GM12891 (cell line): Measurements from ENCODE around the gene DDX31.

Source experiments
- DNase-seq: peaks from one replicate; pipeline ENCODE4 v3.0.0; 2011; ENCODE audit warnings: low spot score; ENCODE audit not compliant: insufficient read length
- FAIRE-seq: peaks from 2 replicates; lab custom pipeline; 2011; peaks lifted over from hg19 to GRCh38; lab: Jason Lieb, UNC
- PAX5 ChIP-seq: IDR thresholded peaks from 2 replicates; pipeline ENCODE4 v1.6.1; 2011; ENCODE audit warnings: low read length, moderate library complexity, mild to moderate bottlenecking; ENCODE audit not compliant: insufficient read depth, severe bottlenecking
- POLR2A ChIP-seq: IDR thresholded peaks from 2 replicates; pipeline ENCODE4 v1.6.1; 2011; ENCODE audit warnings: low read depth, low read length, control low read depth
- POLR2AphosphoS5 ChIP-seq: IDR thresholded peaks from 2 replicates; pipeline ENCODE4 v1.6.1; 2011; ENCODE audit warnings: low read depth, low read length, control low read depth
- POU2F2 ChIP-seq: IDR thresholded peaks from 2 replicates; pipeline ENCODE4 v1.6.1; 2011; ENCODE audit warnings: low read depth, mild to moderate bottlenecking, control low read depth, low read length, moderate library complexity
- SPI1 ChIP-seq: IDR thresholded peaks from 2 replicates; pipeline ENCODE4 v1.6.1; 2011; ENCODE audit warnings: low read depth, low read length, control low read depth
- TAF1 ChIP-seq: IDR thresholded peaks from 2 replicates; pipeline ENCODE4 v1.6.1; 2011; ENCODE audit warnings: low read depth, low read length, control low read depth

DDX31 gene

GRCh38 chr9:132628746-132629145 is 41.0 kb downstream of the DDX31 start:
- DNase-seq, result no peak
- FAIRE-seq, result no peak
- TF ChIP-seq POLR2A, result no peak
- no peak for TF ChIP-seq PAX5
- no peak for TF ChIP-seq SPI1
- TF ChIP-seq TAF1, result no peak
- TF ChIP-seq POU2F2, result no peak
- no peak for TF ChIP-seq POLR2AphosphoS5

DNA sequence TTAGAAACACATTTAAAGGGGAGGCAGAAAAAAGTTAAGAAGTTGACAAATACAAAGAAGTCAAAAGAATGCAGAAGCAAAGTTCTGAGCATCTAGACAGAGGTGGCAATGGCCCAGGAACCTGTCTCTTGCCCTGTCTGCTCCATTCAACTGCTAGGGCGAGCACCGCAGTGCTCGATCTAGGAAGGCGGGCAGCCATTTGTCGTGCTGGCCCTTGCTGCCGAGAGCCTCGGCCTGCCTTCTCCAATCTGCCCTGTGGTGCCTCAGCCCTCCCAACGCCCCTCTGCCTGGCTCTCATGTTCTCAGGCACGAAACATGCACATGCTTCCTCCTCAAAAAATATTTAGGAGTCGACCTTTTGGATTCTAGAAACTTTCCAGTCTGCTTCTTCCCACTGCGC is 42.2 kb downstream of the DDX31 start:
- DNase-seq (no peak), FAIRE-seq (no peak)
- TF ChIP-seq TAF1, result no peak
- no peak for TF ChIP-seq POLR2A
- no peak for TF ChIP-seq SPI1
- no peak for TF ChIP-seq POU2F2
- TF ChIP-seq POLR2AphosphoS5, result no peak

DNA sequence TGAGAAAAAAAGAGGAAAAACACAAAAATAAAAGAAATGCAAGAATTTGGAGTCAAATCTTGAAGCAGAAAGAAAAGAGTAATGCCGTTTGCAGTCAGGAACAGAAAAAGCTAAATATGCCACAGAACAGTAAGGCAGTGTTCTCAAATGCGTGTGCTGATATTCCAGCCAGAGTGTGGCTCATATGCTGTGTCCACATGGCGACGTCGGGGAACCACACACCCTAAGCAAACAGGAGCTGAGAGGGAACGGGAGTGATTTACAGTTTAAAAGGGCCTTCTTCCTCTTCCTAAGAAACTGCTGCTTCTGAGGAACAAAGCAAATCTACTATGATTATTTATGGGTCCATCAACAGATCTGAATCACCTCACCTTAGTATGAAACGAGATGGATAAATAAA is 42.7 kb downstream of the DDX31 start:
- no peak for DNase-seq
- FAIRE-seq, result no peak
- TF ChIP-seq TAF1 (no peak), PAX5 (no peak), POLR2AphosphoS5 (no peak), POU2F2 (no peak), SPI1 (no peak), POLR2A (no peak)

- TF ChIP-seq SPI1 (no peak), TAF1 (no peak)
- FAIRE-seq (no peak), DNase-seq (no peak)
These were observed 43.5 kb downstream of the DDX31 start for GRCh38 chr9:132626285-132626684.

DNA sequence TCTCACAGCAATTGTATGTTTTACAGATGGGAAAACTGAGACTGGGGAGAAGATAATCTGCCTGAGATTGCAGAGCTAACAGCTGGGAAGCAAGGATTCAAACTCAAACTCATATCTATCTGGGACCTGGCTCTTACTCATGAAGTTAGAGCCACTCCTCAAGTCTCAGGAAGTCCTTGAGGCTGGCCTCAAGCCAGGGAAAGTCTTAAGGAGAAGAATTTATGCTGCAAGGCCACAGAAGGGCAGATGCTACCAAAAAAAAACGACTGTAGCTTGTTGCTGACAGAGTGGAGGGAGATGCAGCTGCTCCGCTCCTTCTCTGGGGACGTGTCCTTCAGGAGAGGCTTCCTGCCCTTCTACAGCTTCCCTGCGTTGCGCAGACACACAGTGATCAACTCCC is 47.6 kb downstream of the DDX31 start:
- FAIRE-seq (no peak), DNase-seq (no peak)

DNA sequence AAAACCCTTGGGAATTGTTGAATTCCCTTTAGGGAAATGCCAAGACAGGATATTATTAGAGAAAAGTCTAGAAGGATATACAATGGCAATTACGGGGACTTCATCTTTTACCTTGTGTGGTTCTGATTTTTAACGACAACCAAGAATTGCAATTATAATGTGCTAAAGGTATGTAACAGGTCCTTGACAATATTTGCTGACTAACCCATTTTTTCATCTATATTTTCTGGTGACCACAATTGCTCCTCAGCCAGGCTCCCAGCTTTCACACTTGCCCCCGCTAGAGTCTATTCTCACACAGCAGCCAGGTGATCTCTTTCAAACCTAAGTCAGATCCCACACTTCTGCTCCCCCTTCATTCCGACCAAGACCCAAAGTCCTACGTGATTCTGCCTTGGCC is 53.1 kb downstream of the DDX31 start:
- TF ChIP-seq PAX5, result no peak
- TF ChIP-seq POU2F2, result no peak
- TF ChIP-seq POLR2AphosphoS5, result no peak
- TF ChIP-seq SPI1, result no peak
- TF ChIP-seq TAF1, result no peak
- no peak for TF ChIP-seq POLR2A
- no peak for FAIRE-seq
- no peak for DNase-seq

More for the DNA sequence above, 47.6 kb downstream of the DDX31 start:
- TF ChIP-seq POU2F2, result no peak
- no peak for TF ChIP-seq POLR2A

DNA sequence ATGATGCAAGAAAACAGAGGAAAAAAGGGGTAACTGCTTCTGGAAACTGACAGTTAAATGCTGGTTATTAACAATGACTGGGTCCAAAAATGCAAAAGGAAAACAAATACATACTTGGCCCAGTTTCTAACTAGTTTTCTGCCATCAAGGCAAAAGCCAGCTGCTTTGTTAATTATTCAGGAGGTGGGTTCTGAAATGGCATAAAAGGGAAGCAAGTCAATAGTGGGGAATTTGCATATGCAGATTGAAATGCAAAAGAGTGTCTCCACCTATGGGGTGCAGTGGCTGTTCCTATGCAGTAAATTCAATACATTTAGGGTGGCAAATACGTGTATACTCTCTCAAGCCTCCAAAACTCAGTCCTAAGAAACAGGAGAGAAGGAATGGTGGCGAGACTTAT is 54.0 kb downstream of the DDX31 start:
- DNase-seq (no peak), FAIRE-seq (no peak)
- TF ChIP-seq SPI1 (no peak), PAX5 (no peak), POLR2AphosphoS5 (no peak), TAF1 (no peak)

DNA sequence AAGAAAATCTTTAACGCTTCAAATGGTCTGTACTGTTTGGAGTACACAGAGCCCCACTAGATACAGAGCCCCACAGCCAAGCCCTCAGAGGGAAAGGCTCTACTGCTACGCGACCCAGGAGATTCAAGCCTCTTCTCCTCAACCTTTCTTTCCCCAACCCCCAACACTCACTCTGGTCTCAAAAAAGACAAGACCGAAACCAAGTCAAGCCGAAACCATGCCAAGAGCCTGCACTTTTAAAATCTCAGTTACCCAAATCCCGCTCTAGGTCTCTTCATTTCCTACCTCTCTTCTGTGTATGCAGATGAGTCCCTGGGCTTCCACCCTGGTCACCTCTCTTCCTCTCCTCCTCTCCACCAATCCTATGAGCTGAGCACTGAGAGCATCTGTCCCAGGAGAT is 55.5 kb downstream of the DDX31 start:
- no peak for FAIRE-seq
- TF ChIP-seq POLR2A, result no peak
- no peak for TF ChIP-seq POLR2AphosphoS5
- TF ChIP-seq TAF1, result no peak
- TF ChIP-seq POU2F2, result no peak

GRCh38 chr9:132610661-132611060 is 59.1 kb downstream of the DDX31 start:
- FAIRE-seq (no peak), DNase-seq (no peak)

More for the DNA sequence above, 55.5 kb downstream of the DDX31 start:
- no peak for DNase-seq

GRCh38 chr9:132609829-132610228 is 60.0 kb downstream of the DDX31 start:
- FAIRE-seq (no peak), DNase-seq (no peak)
- TF ChIP-seq PAX5, result no peak
- no peak for TF ChIP-seq POU2F2
- no peak for TF ChIP-seq POLR2A
- no peak for TF ChIP-seq TAF1
- TF ChIP-seq SPI1, result no peak
- TF ChIP-seq POLR2AphosphoS5, result no peak

More at GRCh38 chr9:132610661-132611060, 59.1 kb downstream of the DDX31 start:
- TF ChIP-seq PAX5, result no peak
- TF ChIP-seq POU2F2, result no peak
- TF ChIP-seq TAF1, result no peak
- TF ChIP-seq POLR2AphosphoS5, result no peak
- no peak for TF ChIP-seq SPI1
- TF ChIP-seq POLR2A, result no peak
